ENCODE results near the gene TMEM9B. TPM values are rescaled to one million over a fixed set of nuclear protein-coding genes. Genes with fewer than 3 reads are reported as not detected.

The TMEM9B gene
- total and polyA plus RNA-seq, 9 of the 15 experiments (the other 6 are each of a cell fraction or from before 2014, with no cell fraction given), result 7.7 to 20.0 (median 14.0) TPM

GRCh38 chr11:8926236-8926635 lies 38.0 kb downstream of the TMEM9B start:
- TF ChIP-seq ETV6 (IDR thresholded peaks at IDR 0.05; ENCODE audit: borderline replicate concordance in 1 of 2, low read depth in 2 of 2, low read length in 1 of 2) (no peak), ETV6 (CRISPR knock-in tag; IDR thresholded peaks at IDR 0.05; ENCODE audit: borderline replicate concordance) (no peak), ZNF395 (CRISPR knock-in tag; IDR thresholded peaks at IDR 0.05) (no peak), PPARD (CRISPR knock-in tag; IDR thresholded peaks at IDR 0.05) (no peak)
- Histone ChIP-seq H3K9me1 (ENCODE audit: control insufficient read depth, insufficient read depth, low read length) (no peaks in the 10 kb centered on the region), H3K4me2 (ENCODE audit: insufficient read depth, low read length) (no peak overlapping the region), H2AFZ (ENCODE audit: low read depth, low read length) (no peak overlapping the region), H3K79me2 (ENCODE audit: control insufficient read depth, insufficient read depth, low read length) (no peaks in the 10 kb centered on the region), H3K4me3 (no peak overlapping the region), H3K27me3 (ENCODE audit: control insufficient read depth in 2 of 2, insufficient read depth in 2 of 2, low read length in 2 of 2) (no peaks in the 10 kb centered on the region; a peak in 1 of 5 replicates), H3K27ac (ENCODE audit: extremely low read depth, low read depth, low read length) (no peak overlapping the region), H3K36me3 (ENCODE audit: control insufficient read depth, insufficient read depth, low read length) (peaks cover 19% of the 10 kb centered on the region; the same call in 2 of the 3 replicates), H3K4me1 (replicated peaks in 1 of 2; ENCODE audit: control insufficient read depth in 2 of 2, insufficient read depth in 2 of 2, low read length in 2 of 2) (no peaks in the 10 kb centered on the region), H3K9ac (ENCODE audit: insufficient read depth in 1 of 2, low read depth in 2 of 2, low read length in 2 of 2) (no peak overlapping the region), H4K20me1 (replicated peaks; ENCODE audit: control insufficient read depth, insufficient read depth, low read length) (no peaks in the 10 kb centered on the region), H3K9me3 (replicated peaks; ENCODE audit: control insufficient read depth, insufficient read depth, low read depth, low read length) (no peaks in the 10 kb centered on the region)
- CTCF ChIA-PET (ENCODE audit: low intra/inter-chr PET ratio), result no interaction called here
- POLR2A ChIA-PET, result interaction anchor here (0.6 kb wide), 1 partner anchor 720 kb away, joined by 3 read pairs; no protein-coding TSS in a partner anchor
- in situ Hi-C loops (cut with MboI) (no loop called here), intact Hi-C loops (cut with micrococcal nuclease) (no loop called here)
- FAIRE-seq (no peak), DNase-seq (ENCODE audit: extremely low read depth in 1 of 4, low spot score in 3 of 4) (no peak), ATAC-seq (no peak)
- 65% methylated on average over 5 of the region's 5 CpGs for WGBS (ENCODE audit: insufficient coverage, low coverage, missing lambda C conversion rate)
- BruUV-seq (replicated peaks), result no TSS peak

- BruUV-seq (replicated peaks), result no TSS peak
- POLR2A ChIA-PET, result no interaction called here
- Histone ChIP-seq H3K4me3 (no peak overlapping the region), H3K4me2 (ENCODE audit: insufficient read depth, low read length) (no peak overlapping the region), H2AFZ (ENCODE audit: low read depth, low read length) (no peak overlapping the region), H3K9ac (ENCODE audit: insufficient read depth in 1 of 2, low read depth in 2 of 2, low read length in 2 of 2) (no peak overlapping the region), H3K9me1 (ENCODE audit: control insufficient read depth, insufficient read depth, low read length) (no peaks in the 10 kb centered on the region), H3K9me3 (replicated peaks; ENCODE audit: control insufficient read depth, insufficient read depth, low read depth, low read length) (no peaks in the 10 kb centered on the region), H3K4me1 (replicated peaks in 1 of 2; ENCODE audit: control insufficient read depth in 2 of 2, insufficient read depth in 2 of 2, low read length in 2 of 2) (no peaks in the 10 kb centered on the region), H4K20me1 (replicated peaks; ENCODE audit: control insufficient read depth, insufficient read depth, low read length) (no peaks in the 10 kb centered on the region), H3K36me3 (ENCODE audit: control insufficient read depth, insufficient read depth, low read length) (peaks cover 24% of the 10 kb centered on the region; the same call in 2 of the 3 replicates), H3K79me2 (ENCODE audit: control insufficient read depth, insufficient read depth, low read length) (no peaks in the 10 kb centered on the region), H3K27ac (ENCODE audit: extremely low read depth, low read depth, low read length) (no peak overlapping the region), H3K27me3 (ENCODE audit: control insufficient read depth in 2 of 2, insufficient read depth in 2 of 2, low read length in 2 of 2) (no peaks in the 10 kb centered on the region; a peak in 1 of 5 replicates)
- no peak for TF ChIP-seq RFX5 (IDR thresholded peaks at IDR 0.05; ENCODE audit: low read depth, low read length)
- no peak for TF ChIP-seq WHSC1 (IDR thresholded peaks at IDR 0.05; ENCODE audit: low read length)
- no peak for TF ChIP-seq RFX7 (CRISPR knock-in tag; IDR thresholded peaks at IDR 0.05)
- DNase-seq (ENCODE audit: extremely low read depth in 1 of 4, low spot score in 3 of 4), result no peak
- WGBS (ENCODE audit: insufficient coverage, low coverage, missing lambda C conversion rate), result 59% methylated on average over 4 of the region's 5 CpGs
- CTCF ChIA-PET (ENCODE audit: low intra/inter-chr PET ratio), result no interaction called here
- in situ Hi-C loops (cut with MboI), result no loop called here
- ATAC-seq, result no peak
- no peak for FAIRE-seq
- intact Hi-C loops (cut with micrococcal nuclease), result no loop called here
Measured at GRCh38 chr11:8925711-8926110, 38.5 kb downstream of the TMEM9B start.

Measured in K562 (cell line).